ENCODE data around the gene CEACAM21.

Gene CEACAM21

DNA sequence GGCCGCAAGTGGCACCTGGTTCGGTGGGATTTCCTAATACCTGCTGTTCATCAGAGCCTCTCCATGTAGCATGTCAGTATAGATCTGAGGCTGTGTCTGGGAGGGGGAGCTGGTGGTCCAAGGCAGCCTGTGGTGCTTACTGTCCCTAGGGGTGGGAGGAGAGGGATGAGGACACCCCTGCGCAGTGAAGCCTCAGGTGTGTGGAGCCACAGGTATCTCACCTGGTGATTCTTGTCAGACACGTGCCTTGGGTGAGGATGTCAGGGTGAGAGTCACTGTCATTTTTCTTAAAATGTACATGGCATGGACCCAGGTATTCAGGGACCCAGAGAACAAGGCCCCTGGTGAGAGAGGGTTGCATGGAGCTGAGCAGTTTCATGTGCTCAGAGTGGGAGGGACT lies 39.2 kb downstream of the CEACAM21 start:
- H3K36me3 ChIP-seq (ENCODE audit: control insufficient read depth, insufficient read depth, low read length) = no peaks in the 10 kb centered on the region
- H3K27me3 ChIP-seq (ENCODE audit: control insufficient read depth, insufficient read depth, low read length) = no peaks in the 10 kb centered on the region
- H3K4me3 ChIP-seq (ENCODE audit: low read length) = no peak overlapping the region
- H3K4me1 ChIP-seq (ENCODE audit: control insufficient read depth, insufficient read depth, low read length) = no peaks in the 10 kb centered on the region
- no peak overlapping the region for H3K9ac ChIP-seq (ENCODE audit: low read length)
- H3K9me3 ChIP-seq (ENCODE audit: control insufficient read depth, low read length) = no peaks in the 10 kb centered on the region

DNA sequence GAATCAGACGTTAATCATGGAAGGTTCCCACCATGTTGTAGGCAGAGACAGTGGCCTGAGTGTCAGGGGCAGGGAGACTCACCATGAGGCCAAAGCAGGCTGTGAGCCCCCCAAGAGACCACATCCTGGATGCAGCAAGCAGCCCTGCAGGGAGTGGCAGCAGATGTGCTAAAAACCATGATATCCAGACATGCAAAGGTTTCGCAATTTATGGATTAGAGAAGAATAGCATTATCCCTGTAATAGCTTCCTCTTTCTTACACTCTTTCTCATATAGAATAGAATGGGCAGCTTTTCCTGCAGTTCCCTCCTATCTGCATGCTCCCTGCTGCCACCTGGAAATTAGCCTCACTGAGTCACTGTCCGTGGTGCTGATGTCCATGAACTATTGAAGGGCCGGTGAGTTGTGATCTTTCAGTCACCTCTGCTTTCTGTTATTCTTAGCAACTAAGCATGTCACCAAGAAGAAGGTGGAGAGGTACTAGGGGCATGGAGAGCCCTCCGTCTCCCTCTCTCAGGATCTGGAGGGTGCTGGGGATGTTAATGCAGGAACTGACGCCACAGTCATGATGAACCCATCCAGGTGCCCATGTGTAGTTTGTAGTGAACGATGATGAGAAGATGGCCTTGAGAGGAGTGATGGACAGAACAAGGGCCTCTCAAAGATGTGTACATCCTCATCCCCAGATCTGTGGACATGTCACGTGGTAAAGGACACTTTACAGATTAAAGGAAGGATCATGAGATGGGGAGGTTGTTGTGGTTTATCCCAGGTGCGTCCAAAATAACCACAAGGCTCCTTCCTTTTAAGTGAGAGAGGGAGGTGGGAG lies 41.0 kb downstream of the CEACAM21 start:
- no peaks in the 10 kb centered on the region for H3K36me3 ChIP-seq (ENCODE audit: control insufficient read depth, insufficient read depth, low read length)
- H3K27me3 ChIP-seq (ENCODE audit: control insufficient read depth, insufficient read depth, low read length) = no peaks in the 10 kb centered on the region
- H3K9me3 ChIP-seq (ENCODE audit: control insufficient read depth, low read length) = no peaks in the 10 kb centered on the region
- no peaks in the 10 kb centered on the region for H3K4me1 ChIP-seq (ENCODE audit: control insufficient read depth, insufficient read depth, low read length)
- no peak overlapping the region for H3K4me3 ChIP-seq (ENCODE audit: low read length)
- no peak overlapping the region for H3K9ac ChIP-seq (ENCODE audit: low read length)

DNA sequence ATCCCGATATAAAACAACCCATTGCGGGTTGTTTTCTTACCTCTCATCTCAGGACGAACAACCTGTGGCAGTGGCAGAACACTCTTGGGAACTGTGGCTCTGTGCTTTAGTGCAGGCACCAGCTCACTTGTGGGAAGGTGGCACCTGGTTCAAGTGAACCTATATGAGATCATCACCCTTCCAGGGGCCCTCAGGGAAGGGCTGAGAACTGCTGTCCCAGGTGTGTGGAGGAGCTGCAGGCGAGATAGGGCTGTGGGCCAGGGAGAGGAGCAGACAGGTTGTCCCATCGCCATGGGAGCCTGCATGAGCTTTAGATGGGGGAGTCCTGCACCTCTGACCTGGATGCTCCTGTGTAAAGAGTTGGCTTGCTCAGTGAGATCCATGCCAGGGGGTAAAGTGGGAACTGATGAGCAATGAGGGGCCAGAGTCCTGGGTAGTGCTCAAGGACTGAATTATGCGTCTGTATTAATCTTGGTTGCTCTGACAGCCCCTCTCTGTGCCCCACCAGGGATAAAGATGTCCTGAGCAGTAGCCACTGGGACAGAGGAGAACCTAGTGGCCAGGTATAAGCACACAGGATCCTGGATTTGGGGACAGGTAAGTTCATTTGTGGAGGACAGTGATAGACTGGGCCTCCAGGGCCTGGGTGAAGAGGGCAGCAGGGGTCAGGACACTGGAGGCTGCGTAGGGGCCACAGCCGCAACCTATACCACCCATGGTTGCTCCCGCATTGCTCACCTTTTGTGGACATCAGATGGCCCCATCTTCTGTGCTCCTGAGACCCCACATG lies 42.2 kb downstream of the CEACAM21 start:
- no peaks in the 10 kb centered on the region for H3K36me3 ChIP-seq (ENCODE audit: control insufficient read depth, insufficient read depth, low read length)
- no peak overlapping the region for H3K4me3 ChIP-seq (ENCODE audit: low read length)
- no peaks in the 10 kb centered on the region for H3K27me3 ChIP-seq (ENCODE audit: control insufficient read depth, insufficient read depth, low read length)
- H3K9ac ChIP-seq (ENCODE audit: low read length) = no peak overlapping the region
- H3K4me1 ChIP-seq (ENCODE audit: control insufficient read depth, insufficient read depth, low read length) = no peaks in the 10 kb centered on the region
- H3K9me3 ChIP-seq (ENCODE audit: control insufficient read depth, low read length) = no peaks in the 10 kb centered on the region

DNA sequence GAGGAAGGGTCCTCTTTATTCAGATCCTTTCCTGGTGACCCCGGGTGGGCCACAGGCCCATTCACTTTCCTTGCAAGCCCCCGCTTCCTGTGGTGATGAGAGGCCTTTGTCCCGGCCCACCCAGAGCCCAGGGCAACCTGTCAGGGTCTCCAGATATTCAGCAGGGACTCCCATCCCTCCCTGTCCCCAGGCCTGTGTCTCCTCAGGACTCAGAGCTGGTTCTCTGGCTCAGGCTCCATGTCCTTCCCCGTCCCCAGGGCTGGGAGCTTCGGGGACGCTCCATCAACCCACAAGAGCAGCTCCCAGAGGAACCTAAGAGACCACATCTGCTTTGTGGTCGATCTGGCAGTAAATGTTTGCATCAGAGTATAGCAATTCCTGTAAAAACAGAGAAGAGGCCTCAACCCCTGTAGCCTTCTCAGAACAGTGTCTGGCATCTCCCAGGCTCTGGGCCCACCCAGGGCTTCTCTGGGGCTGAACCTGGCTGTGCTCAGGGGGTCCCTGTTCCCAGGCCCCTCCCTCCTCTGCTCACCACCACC lies 43.1 kb downstream of the CEACAM21 start:
- no peaks in the 10 kb centered on the region for H3K9me3 ChIP-seq (ENCODE audit: control insufficient read depth, low read length)
- H3K4me1 ChIP-seq (ENCODE audit: control insufficient read depth, insufficient read depth, low read length) = no peaks in the 10 kb centered on the region
- no peaks in the 10 kb centered on the region for H3K27me3 ChIP-seq (ENCODE audit: control insufficient read depth, insufficient read depth, low read length)
- H3K36me3 ChIP-seq (ENCODE audit: control insufficient read depth, insufficient read depth, low read length) = no peaks in the 10 kb centered on the region
- H3K9ac ChIP-seq (ENCODE audit: low read length) = no peak overlapping the region
- H3K4me3 ChIP-seq (ENCODE audit: low read length) = no peak overlapping the region

DNA sequence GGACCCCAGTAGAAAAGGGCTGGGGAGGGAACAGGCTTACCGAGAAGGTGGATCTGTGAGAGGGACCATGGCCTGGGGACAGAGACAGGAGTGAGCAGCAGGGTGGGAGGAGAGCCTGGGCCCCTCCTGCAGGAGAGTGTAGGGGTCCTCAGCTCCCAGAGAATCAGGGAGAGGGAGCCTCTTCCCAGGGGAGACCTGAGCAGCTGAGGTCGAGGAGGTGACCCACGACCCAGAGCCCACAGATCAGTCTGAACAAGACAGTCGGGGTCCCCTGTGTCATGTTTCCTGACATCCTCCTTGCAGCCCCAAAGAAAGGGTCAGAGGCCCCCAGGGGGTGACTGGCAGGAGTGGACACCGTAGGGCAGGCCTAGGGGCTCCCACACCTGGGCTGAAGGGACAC lies 44.2 kb downstream of the CEACAM21 start:
- Histone ChIP-seq H3K4me1 (ENCODE audit: control insufficient read depth, insufficient read depth, low read length) (no peaks in the 10 kb centered on the region), H3K36me3 (ENCODE audit: control insufficient read depth, insufficient read depth, low read length) (no peaks in the 10 kb centered on the region), H3K27me3 (ENCODE audit: control insufficient read depth, insufficient read depth, low read length) (no peaks in the 10 kb centered on the region), H3K9ac (ENCODE audit: low read length) (no peak overlapping the region), H3K9me3 (ENCODE audit: control insufficient read depth, low read length) (no peaks in the 10 kb centered on the region), H3K4me3 (ENCODE audit: low read length) (no peak overlapping the region)

DNA sequence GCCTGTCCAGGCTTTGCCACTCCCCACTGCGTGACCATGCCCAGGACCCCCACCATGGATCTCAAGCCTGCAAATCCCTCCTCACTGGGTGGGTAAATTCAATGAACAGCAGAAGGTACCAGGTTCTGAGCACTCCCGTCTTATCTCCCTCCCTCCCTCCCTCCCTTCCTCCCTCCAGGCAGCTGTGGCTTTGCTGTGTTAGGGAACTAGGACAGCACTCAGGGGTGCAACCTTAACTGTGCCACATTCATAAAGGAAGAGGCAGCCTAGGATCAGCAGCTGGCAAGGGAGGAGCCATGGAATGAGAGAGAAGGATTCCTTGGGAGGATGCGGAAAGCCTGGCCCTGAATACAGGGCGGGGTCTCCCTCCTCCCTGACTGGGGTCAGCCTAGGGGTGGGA lies 45.3 kb downstream of the CEACAM21 start:
- H3K36me3 ChIP-seq (ENCODE audit: control insufficient read depth, insufficient read depth, low read length) = no peaks in the 10 kb centered on the region
- no peaks in the 10 kb centered on the region for H3K4me1 ChIP-seq (ENCODE audit: control insufficient read depth, insufficient read depth, low read length)
- H3K9ac ChIP-seq (ENCODE audit: low read length) = no peak overlapping the region
- no peaks in the 10 kb centered on the region for H3K27me3 ChIP-seq (ENCODE audit: control insufficient read depth, insufficient read depth, low read length)
- no peak overlapping the region for H3K4me3 ChIP-seq (ENCODE audit: low read length)
- no peaks in the 10 kb centered on the region for H3K9me3 ChIP-seq (ENCODE audit: control insufficient read depth, low read length)

DNA sequence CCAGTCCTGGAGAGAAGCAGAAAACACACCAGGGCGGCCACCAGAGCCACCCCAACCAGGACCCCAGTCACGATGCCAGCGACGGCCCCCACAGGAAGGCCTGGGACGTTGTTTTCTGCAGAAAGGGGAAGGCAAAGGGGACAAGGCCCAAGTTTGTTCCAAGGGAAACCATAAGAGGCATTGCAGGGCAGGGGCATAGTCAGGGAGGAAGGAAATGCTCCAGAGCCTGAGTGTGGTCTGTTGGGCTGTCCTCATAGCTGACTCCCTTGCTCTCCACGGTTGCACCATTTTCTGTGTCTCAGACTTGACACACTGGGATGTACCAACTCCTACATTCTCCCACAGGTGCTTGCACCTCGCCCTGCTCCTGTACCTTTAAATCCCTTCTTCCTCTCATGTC lies 45.7 kb downstream of the CEACAM21 start:
- H3K4me3 ChIP-seq (ENCODE audit: low read length) = no peak overlapping the region
- no peaks in the 10 kb centered on the region for H3K4me1 ChIP-seq (ENCODE audit: control insufficient read depth, insufficient read depth, low read length)
- no peak overlapping the region for H3K9ac ChIP-seq (ENCODE audit: low read length)
- no peaks in the 10 kb centered on the region for H3K27me3 ChIP-seq (ENCODE audit: control insufficient read depth, insufficient read depth, low read length)
- H3K36me3 ChIP-seq (ENCODE audit: control insufficient read depth, insufficient read depth, low read length) = no peaks in the 10 kb centered on the region
- H3K9me3 ChIP-seq (ENCODE audit: control insufficient read depth, low read length) = no peaks in the 10 kb centered on the region

DNA sequence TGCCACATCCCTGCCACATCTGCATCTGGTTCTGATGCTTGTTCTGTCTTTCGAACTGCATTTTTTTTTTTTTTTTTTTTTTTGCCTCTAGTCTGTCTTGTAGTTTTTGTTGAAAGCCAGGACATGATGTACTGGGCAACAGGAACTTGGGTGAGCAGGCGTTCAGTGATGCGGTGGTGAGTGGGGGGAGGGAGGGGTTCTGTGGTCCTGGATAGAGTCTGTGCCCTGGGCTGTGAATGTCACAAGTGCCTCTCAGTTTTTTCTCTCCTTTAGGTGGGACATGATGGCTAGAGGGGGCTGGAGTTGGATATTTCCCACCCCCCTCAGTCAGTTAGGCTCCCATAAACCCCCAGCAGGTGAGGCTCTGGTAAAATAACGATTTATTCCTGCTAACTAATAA lies 47.4 kb downstream of the CEACAM21 start:
- Histone ChIP-seq H3K4me3 (ENCODE audit: low read length) (no peak overlapping the region), H3K36me3 (ENCODE audit: control insufficient read depth, insufficient read depth, low read length) (no peaks in the 10 kb centered on the region), H3K4me1 (ENCODE audit: control insufficient read depth, insufficient read depth, low read length) (no peaks in the 10 kb centered on the region), H3K27me3 (ENCODE audit: control insufficient read depth, insufficient read depth, low read length) (peaks cover 2% of the 10 kb centered on the region), H3K9ac (ENCODE audit: low read length) (no peak overlapping the region), H3K9me3 (ENCODE audit: control insufficient read depth, low read length) (no peaks in the 10 kb centered on the region)

DNA sequence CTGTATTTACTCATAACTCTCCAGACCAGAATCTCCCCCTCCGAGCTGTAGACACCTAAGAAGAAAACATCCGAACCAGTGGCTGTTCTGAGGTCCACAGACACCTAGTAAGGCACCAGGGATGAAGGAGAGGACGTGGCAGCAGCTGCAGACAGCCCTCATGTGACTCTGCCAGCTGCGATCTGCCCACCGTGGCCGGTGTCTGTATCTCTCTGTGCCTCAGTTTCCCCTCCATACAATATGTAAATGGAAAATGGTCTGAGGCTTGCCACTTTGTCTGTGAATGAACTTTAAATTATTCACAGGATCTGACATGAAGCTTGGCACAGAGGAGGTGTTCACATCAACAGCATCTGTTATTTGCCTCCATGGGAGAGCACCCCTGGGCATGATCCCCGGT lies 48.5 kb downstream of the CEACAM21 start:
- H3K36me3 ChIP-seq (ENCODE audit: control insufficient read depth, insufficient read depth, low read length) = no peaks in the 10 kb centered on the region
- peaks cover 5% of the 10 kb centered on the region for H3K27me3 ChIP-seq (ENCODE audit: control insufficient read depth, insufficient read depth, low read length)
- H3K4me3 ChIP-seq (ENCODE audit: low read length) = no peak overlapping the region
- H3K4me1 ChIP-seq (ENCODE audit: control insufficient read depth, insufficient read depth, low read length) = no peaks in the 10 kb centered on the region
- no peak overlapping the region for H3K9ac ChIP-seq (ENCODE audit: low read length)
- H3K9me3 ChIP-seq (ENCODE audit: control insufficient read depth, low read length) = no peaks in the 10 kb centered on the region

DNA sequence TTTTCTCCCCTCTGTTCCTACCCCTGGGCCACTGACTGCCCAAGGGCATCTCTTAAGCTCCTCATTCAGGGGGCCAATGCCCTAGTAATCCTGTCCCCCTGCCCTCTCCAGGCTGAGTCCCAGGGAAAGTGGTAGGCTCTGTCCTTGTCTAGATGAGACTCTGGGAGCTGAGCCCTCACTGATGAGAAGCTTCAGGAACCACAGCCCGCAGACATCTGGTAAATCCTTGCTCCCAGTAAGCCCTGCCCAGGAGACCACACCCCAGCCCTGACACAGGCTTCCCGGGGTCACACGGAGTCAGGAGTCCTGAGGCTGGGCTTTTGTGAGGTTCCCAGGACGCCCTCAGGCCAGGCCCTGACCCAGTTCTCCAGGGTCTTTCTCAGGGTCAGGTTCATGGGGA lies 49.0 kb downstream of the CEACAM21 start:
- Histone ChIP-seq H3K9ac (ENCODE audit: low read length) (no peak overlapping the region), H3K27me3 (ENCODE audit: control insufficient read depth, insufficient read depth, low read length) (peaks cover 6% of the 10 kb centered on the region), H3K36me3 (ENCODE audit: control insufficient read depth, insufficient read depth, low read length) (no peaks in the 10 kb centered on the region), H3K9me3 (ENCODE audit: control insufficient read depth, low read length) (no peaks in the 10 kb centered on the region), H3K4me3 (ENCODE audit: low read length) (no peak overlapping the region), H3K4me1 (ENCODE audit: control insufficient read depth, insufficient read depth, low read length) (no peaks in the 10 kb centered on the region)

DNA sequence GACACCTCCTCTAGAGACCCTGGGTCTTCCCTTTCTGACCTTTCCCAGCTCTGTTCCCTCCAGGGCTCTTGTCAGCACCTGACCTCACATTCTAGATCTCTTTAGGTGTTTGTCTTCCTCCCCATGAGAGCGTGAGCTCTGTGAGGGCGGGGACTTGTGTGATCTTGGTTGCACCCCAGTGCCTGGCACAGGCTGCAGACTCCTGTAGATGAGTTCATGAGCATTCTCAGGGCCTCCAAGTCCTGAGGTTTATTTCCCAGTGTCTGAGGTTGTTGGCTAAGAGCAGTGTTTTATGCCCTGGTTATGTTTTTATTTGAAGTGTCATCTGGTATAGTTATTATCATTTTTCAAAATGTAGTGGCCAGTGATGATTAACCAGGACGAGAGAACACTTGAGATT lies 50.3 kb downstream of the CEACAM21 start:
- no peaks in the 10 kb centered on the region for H3K9me3 ChIP-seq (ENCODE audit: control insufficient read depth, low read length)
- H3K9ac ChIP-seq (ENCODE audit: low read length) = no peak overlapping the region
- peaks cover 8% of the 10 kb centered on the region for H3K27me3 ChIP-seq (ENCODE audit: control insufficient read depth, insufficient read depth, low read length)
- no peak overlapping the region for H3K4me3 ChIP-seq (ENCODE audit: low read length)
- no peaks in the 10 kb centered on the region for H3K36me3 ChIP-seq (ENCODE audit: control insufficient read depth, insufficient read depth, low read length)
- no peaks in the 10 kb centered on the region for H3K4me1 ChIP-seq (ENCODE audit: control insufficient read depth, insufficient read depth, low read length)

DNA sequence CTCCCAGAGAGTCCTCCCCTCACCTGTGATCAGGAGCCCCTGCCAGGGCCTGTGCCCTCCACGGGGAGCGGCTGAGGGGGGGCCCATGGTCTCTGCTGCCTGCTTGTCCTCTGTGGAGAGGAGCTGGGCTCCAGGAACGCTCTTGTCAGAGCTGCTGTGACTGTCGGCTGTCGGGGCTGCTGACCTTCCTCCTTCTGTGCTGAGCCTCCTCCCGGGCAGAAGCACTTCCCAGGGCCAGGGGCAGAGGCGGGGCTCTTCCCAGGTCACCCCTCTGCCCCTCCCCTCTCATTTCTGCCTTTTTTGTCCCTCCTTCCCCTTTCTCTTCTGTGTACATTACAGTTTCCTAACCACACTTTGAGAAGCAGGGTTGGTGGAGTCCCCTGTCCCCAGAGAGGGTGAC lies 50.9 kb downstream of the CEACAM21 start, which contains the start of gene CEACAM4:
Gene CEACAM4 (minus strand): TSS at position 198 of the 400 bp plus-strand sequence. CDS start 111 bp downstream, at position 87.
- Histone ChIP-seq H3K4me3 (ENCODE audit: low read length) (no peak within 1 kb of the TSS), H3K9me3 (ENCODE audit: control insufficient read depth, low read length) (no peaks in the 10 kb centered on the region), H3K36me3 (ENCODE audit: control insufficient read depth, insufficient read depth, low read length) (no peaks in the 10 kb centered on the region), H3K9ac (ENCODE audit: low read length) (no peak within 1 kb of the TSS), H3K27me3 (ENCODE audit: control insufficient read depth, insufficient read depth, low read length) (peaks cover 8% of the 10 kb centered on the region), H3K4me1 (ENCODE audit: control insufficient read depth, insufficient read depth, low read length) (no peaks in the 10 kb centered on the region)
